ENCODE measurements around the gene SYN1.

- TF ChIP-seq CTCF (IDR thresholded peaks at IDR 0.05; ENCODE audit: low read depth, low read length) (no peak), EZH2phosphoT487 (IDR thresholded peaks at IDR 0.05; ENCODE audit: low read depth) (no peak)
Measured at GRCh38 chrX:47577901-47578300, 41.8 kb downstream of the SYN1 start.
